DOHH2 (cell line): ENCODE measurements around the gene PRKCE.

ENCODE experiments used
- CTCF ChIP-seq: fragments of 200-600 bp; sonication (generic); IDR thresholded peaks from one replicate; pipeline ENCODE4 v1.5.1; 2014; ENCODE audit warnings: antibody characterized with exemption, mild to moderate bottlenecking, low read depth, low read length; ENCODE audit not compliant: poor library complexity, severe bottlenecking
- EZH2phosphoT487 ChIP-seq: fragments of 200-600 bp; sonication (generic); IDR thresholded peaks from 2 replicates; pipeline ENCODE4 v1.6.1; 2017; ENCODE audit warnings: borderline replicate concordance, mild to moderate bottlenecking, antibody characterized with exemption, low read length, moderate library complexity, mixed read lengths

- TF ChIP-seq CTCF (no peak), EZH2phosphoT487 (no peak)
Observed at GRCh38 chr2:45904267-45904945, 252.9 kb downstream of the PRKCE start.
